GM12878 (cell line): Measurements from ENCODE around the gene FAM184B.

Experiments
- CEBPB ChIP-seq, 2 experiments: fragments of 150-350 bp in 1 of 2; IDR thresholded peaks; 2 replicates each; pipeline ENCODE4 v1.6.1; 2012 to 2014; ENCODE audit warnings: low read depth in 2 of 2, low read length in 2 of 2, borderline replicate concordance in 1 of 2, inconsistent platforms in 1 of 2
- CTCF ChIP-seq, 3 experiments: IDR thresholded peaks in 2 of 3; conservative IDR thresholded peaks in 1 of 3; 2 replicates each; pipeline ENCODE4 v1.5.1; 2011; ENCODE audit warnings: low read depth in 3 of 3, low read length in 3 of 3, mild to moderate bottlenecking in 3 of 3, control low read depth in 2 of 3, moderate library complexity in 2 of 3, inconsistent platforms in 1 of 3, mixed read lengths in 1 of 3; ENCODE audit not compliant: control insufficient read depth in 2 of 3, insufficient read depth in 1 of 3; ENCODE audit errors: extremely low read depth in 1 of 3
- EED ChIP-seq: sonication (generic); IDR thresholded peaks from 2 replicates; pipeline ENCODE4 v1.6.1; 2016; ENCODE audit warnings: antibody characterized with exemption, low read depth
- EP300 ChIP-seq, 2 experiments: fragments of 150-350 bp in 1 of 2; IDR thresholded peaks; 2 replicates each; pipeline ENCODE4 v1.6.1; 2011 to 2012; ENCODE audit warnings: low read depth in 2 of 2, low read length in 2 of 2, borderline replicate concordance in 1 of 2, improper control_type of control experiment in 1 of 2, inconsistent platforms in 1 of 2; ENCODE audit not compliant: control insufficient read depth in 1 of 2
- EZH2 ChIP-seq: IDR thresholded peaks from 2 replicates; pipeline ENCODE4 v1.6.1; 2012; ENCODE audit warnings: low read depth, mild to moderate bottlenecking, control low read depth, inconsistent platforms, low read length, borderline replicate concordance; ENCODE audit not compliant: control insufficient read depth
- FOXM1 ChIP-seq: IDR thresholded peaks from 2 replicates; pipeline ENCODE4 v1.6.1; 2012; ENCODE audit warnings: low read depth, mild to moderate bottlenecking, inconsistent platforms, low read length, moderate library complexity
- HDGF ChIP-seq: fragments of 450-650 bp; IDR thresholded peaks from 2 replicates; pipeline ENCODE4 v1.6.1; 2016; ENCODE audit warnings: antibody characterized with exemption
- POLR2A ChIP-seq: IDR thresholded peaks from 2 replicates; pipeline ENCODE4 v1.6.1; 2011; ENCODE audit warnings: low read depth, mild to moderate bottlenecking, low read length
- RB1 ChIP-seq: fragments of 450-650 bp; formaldehyde crosslinking; IDR thresholded peaks from 2 replicates; pipeline ENCODE4 v1.6.1; 2017; ENCODE audit warnings: mild to moderate bottlenecking, borderline replicate concordance
- RCOR1 ChIP-seq: conservative IDR thresholded peaks from 2 replicates; pipeline ENCODE4 v1.6.1; 2012; ENCODE audit warnings: low read depth, low read length, improper control_type of control experiment
- USF1 ChIP-seq: IDR thresholded peaks from 2 replicates; pipeline ENCODE4 v1.6.1; 2011; ENCODE audit warnings: borderline replicate concordance, low read depth, mild to moderate bottlenecking, moderate library complexity, mixed read lengths, low read length; ENCODE audit not compliant: insufficient read depth; ENCODE audit errors: extremely low read length
- YY1 ChIP-seq: IDR thresholded peaks from 2 replicates; pipeline ENCODE4 v1.6.1; 2011; ENCODE audit warnings: low read depth, mild to moderate bottlenecking, low read length

- TF ChIP-seq CTCF (IDR thresholded peaks at IDR 0.05 in 2 of 3, conservative IDR thresholded peaks at IDR 0.05 in 1 of 3; ENCODE audit: control insufficient read depth in 2 of 3, extremely low read depth in 1 of 3, insufficient read depth in 1 of 3, low read depth in 3 of 3, low read length in 3 of 3) (no peak), RCOR1 (no peak), RB1 (no peak), HDGF (no peak), YY1 (no peak), EED (no peak), FOXM1 (no peak), EP300 (IDR thresholded peaks at IDR 0.05; ENCODE audit: borderline replicate concordance in 1 of 2, control insufficient read depth in 1 of 2, low read depth in 2 of 2, low read length in 2 of 2) (no peak), USF1 (no peak), CEBPB (IDR thresholded peaks at IDR 0.05; ENCODE audit: borderline replicate concordance in 1 of 2, low read depth in 2 of 2, low read length in 2 of 2) (no peak), POLR2A (no peak), EZH2 (no peak)
These were observed 118.7 kb downstream of the FAM184B start for GRCh38 chr4:17662694-17663093.
